GM18520 (cell line): ENCODE results near the gene CASZ1.

Experiments
- ATAC-seq: cut with Tn5 transposase; IDR thresholded peaks from one replicate; pipeline ENCODE4 v1.9.1; 2021; ENCODE audit not compliant: unreplicated experiment

Gene CASZ1

GRCh38 chr1:10659218-10659617 is 137.2 kb downstream of the CASZ1 start:
- ATAC-seq = no peak

- no peak for ATAC-seq
These were observed 137.9 kb downstream of the CASZ1 start for GRCh38 chr1:10658396-10659066.

GRCh38 chr1:10657088-10657847 is 139.2 kb downstream of the CASZ1 start:
- ATAC-seq = no peak

- no peak for ATAC-seq
These were observed 140.0 kb downstream of the CASZ1 start for GRCh38 chr1:10656431-10656830.

- ATAC-seq = no peak
These were observed 141.4 kb downstream of the CASZ1 start for GRCh38 chr1:10655002-10655401.

GRCh38 chr1:10653370-10654125 is 142.9 kb downstream of the CASZ1 start:
- no peak for ATAC-seq

GRCh38 chr1:10652626-10653025 is 143.8 kb downstream of the CASZ1 start:
- ATAC-seq = no peak

GRCh38 chr1:10651793-10652192 is 144.7 kb downstream of the CASZ1 start:
- no peak for ATAC-seq

- no peak for ATAC-seq
These were observed 145.1 kb downstream of the CASZ1 start for GRCh38 chr1:10651389-10651766.

GRCh38 chr1:10650556-10651388 is 145.7 kb downstream of the CASZ1 start:
- ATAC-seq = no peak

GRCh38 chr1:10649517-10650201 is 146.8 kb downstream of the CASZ1 start:
- ATAC-seq = no peak

- no peak for ATAC-seq
These were observed 147.5 kb downstream of the CASZ1 start for GRCh38 chr1:10648689-10649516.

- ATAC-seq = no peak
These were observed 148.9 kb downstream of the CASZ1 start for GRCh38 chr1:10647414-10648170.

GRCh38 chr1:10646347-10646861 is 150.0 kb downstream of the CASZ1 start:
- ATAC-seq = no peak

- no peak for ATAC-seq
These were observed 151.9 kb downstream of the CASZ1 start for GRCh38 chr1:10644307-10645128.

GRCh38 chr1:10643607-10644306 is 152.7 kb downstream of the CASZ1 start:
- ATAC-seq = no peak

- no peak for ATAC-seq
These were observed 153.9 kb downstream of the CASZ1 start for GRCh38 chr1:10642403-10643080.
